Measurements from ENCODE around the gene FZR1.

DNA sequence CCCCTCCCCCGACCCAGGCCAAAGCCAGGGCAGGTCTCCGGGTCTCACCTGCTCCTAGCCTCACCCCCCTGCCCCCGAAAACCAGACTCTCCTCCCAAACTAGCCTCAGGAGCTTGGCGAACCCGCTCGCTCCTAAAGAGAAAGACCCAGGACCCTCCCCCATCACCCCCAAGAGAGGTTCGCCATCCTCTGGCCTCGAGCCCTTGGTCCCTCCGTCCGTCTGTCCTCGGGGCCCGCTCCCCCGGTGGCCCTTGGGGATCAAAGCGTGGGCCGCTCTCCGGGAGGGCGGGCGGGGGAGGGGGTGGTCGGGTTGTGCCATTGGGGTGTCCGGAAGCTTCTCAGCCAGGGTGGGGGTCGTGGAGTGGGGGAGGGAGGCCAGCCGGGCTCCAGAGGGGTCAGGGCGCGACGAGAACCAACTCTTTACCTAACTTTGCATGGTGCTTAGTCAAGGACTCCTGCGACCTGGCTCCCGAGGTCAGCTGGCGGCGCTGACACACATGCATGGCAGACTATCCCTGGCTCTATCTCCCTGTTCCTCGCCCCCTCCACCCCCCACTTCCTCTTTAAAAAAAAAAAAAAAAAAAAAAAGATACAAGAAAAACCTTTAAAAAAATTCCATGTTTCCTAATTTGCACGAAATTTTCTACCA is 41.4 kb upstream of the FZR1 start:
- TF ChIP-seq EP300 (IDR thresholded peaks at IDR 0.05), result no peak
- no peak for TF ChIP-seq POLR2A (IDR thresholded peaks at IDR 0.05)
